ENCODE measurements around the gene ANKFY1. TPM values are rescaled to one million over a fixed set of nuclear protein-coding genes. Genes with fewer than 3 reads are reported as not detected.

The ANKFY1 gene
- polyA plus RNA-seq, 3 donors, result 13.5 to 46.1 (median 21.7) TPM

GRCh38 chr17:4229627-4230541 lies 33.9 kb downstream of the ANKFY1 start:
- peaks cover 72 to 96% of the 10 kb centered on the region in 2 donors for H3K36me3 ChIP-seq (replicated peaks in 1 of 2; ENCODE audit: control insufficient read depth in 1 of 2, insufficient read depth in 2 of 2, low read length in 2 of 2)
- H2AFZ ChIP-seq (ENCODE audit: insufficient read depth, low read depth, low read length, poor library complexity, severe bottlenecking), result no peak overlapping the region
- H3K27me3 ChIP-seq (ENCODE audit: control insufficient read depth in 2 of 2, insufficient read depth in 2 of 2, low read length in 2 of 2), result no peaks in the 10 kb centered on the region
- no peak overlapping the region for H3K27ac Mint-ChIP-seq
- H3K4me2 ChIP-seq (replicated peaks; ENCODE audit: extremely low read depth, low read length, poor library complexity, severe bottlenecking), result no peak overlapping the region
- peaks cover 2% of the 10 kb centered on the region for H3K4me1 Mint-ChIP-seq
- no peaks in the 10 kb centered on the region for H3K27me3 Mint-ChIP-seq (ENCODE audit: low read depth in 3 of 3)
- DNase-seq, result no peak
- no peak for TF ChIP-seq CTCF (IDR thresholded peaks at IDR 0.05)
- H3K4me1 ChIP-seq (ENCODE audit: control insufficient read depth in 1 of 2, insufficient read depth in 2 of 2, low read length in 2 of 2), result no peaks in the 10 kb centered on the region
- no peak overlapping the region for H3K4me3 Mint-ChIP-seq
- H3K9me3 ChIP-seq (replicated peaks in 1 of 2; ENCODE audit: control insufficient read depth in 1 of 2, insufficient read depth in 1 of 2, low read length in 2 of 2), result no peaks in the 10 kb centered on the region
- peaks cover 5% of the 10 kb centered on the region for H3K79me2 ChIP-seq (ENCODE audit: insufficient read depth, low read length)
- no peak overlapping the region for H3K27ac ChIP-seq (ENCODE audit: low read depth in 1 of 2, low read length in 2 of 2)
- H3K4me3 ChIP-seq (replicated peaks in 1 of 3; ENCODE audit: low read depth in 2 of 3, low read length in 3 of 3), result no peak overlapping the region
- H3K9me3 Mint-ChIP-seq, result no peaks in the 10 kb centered on the region
- intact Hi-C loops (cut with micrococcal nuclease), result loop anchor here in 1 of 2 donors (10.0 kb wide), 1 partner anchor 65 kb away; no protein-coding TSS in a partner anchor
- peaks cover 64 to 76% of the 10 kb centered on the region in 2 donors for H3K36me3 Mint-ChIP-seq
- peaks cover 70% of the 10 kb centered on the region for H4K20me1 ChIP-seq (ENCODE audit: insufficient read depth, low read length)
- 100% methylated on average over 1 of the region's 8 CpGs for WGBS (ENCODE audit: insufficient coverage)
- H3K9ac ChIP-seq (ENCODE audit: insufficient read depth, low read length, poor library complexity, severe bottlenecking), result no peak overlapping the region

DNA sequence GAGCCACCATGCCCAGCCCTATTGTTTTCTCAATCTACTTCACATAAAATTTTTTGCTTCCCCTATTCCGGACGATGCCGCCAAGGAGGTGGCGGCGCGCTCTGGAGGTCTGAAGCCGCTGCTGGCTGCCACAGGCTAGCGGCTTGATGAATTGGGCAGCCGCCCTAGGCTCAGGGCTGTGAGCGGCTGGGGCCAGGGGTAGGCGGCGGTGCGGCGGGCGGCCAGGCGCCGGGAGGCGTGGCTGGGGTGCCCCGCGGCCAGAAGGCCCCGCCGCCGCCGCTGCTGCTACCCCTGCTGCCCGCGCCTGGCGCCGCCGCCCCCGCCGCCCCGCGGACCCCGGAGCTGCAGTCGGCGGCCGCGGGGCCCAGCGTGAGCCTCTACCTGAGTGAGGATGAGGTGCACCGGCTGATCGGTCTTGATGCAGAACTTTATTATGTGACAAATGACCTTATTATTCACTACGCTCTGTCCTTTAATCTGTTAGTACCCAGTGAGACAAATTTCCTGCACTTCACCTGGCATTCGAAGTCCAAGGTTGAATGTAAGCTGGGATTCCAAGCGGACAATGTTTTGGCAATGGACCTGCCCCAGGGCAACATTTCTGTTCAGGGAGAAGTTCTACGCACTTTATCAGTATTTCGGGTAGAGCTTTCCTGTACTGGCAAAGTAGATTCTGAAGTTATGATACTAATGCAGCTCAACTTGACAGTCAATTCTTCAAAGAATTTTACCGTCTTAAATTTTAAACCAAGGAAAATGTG lies 41.7 kb downstream of the ANKFY1 start:
- H3K79me2 ChIP-seq (ENCODE audit: insufficient read depth, low read length), result peaks cover 5% of the 10 kb centered on the region
- H3K9ac ChIP-seq (ENCODE audit: insufficient read depth, low read length, poor library complexity, severe bottlenecking), result no peak overlapping the region
- no peak for TF ChIP-seq CTCF (IDR thresholded peaks at IDR 0.05)
- no peaks in the 10 kb centered on the region for H3K9me3 ChIP-seq (replicated peaks in 1 of 2; ENCODE audit: control insufficient read depth in 1 of 2, insufficient read depth in 1 of 2, low read length in 2 of 2)
- H3K36me3 ChIP-seq (replicated peaks in 1 of 2; ENCODE audit: control insufficient read depth in 1 of 2, insufficient read depth in 2 of 2, low read length in 2 of 2), result peaks cover 20 to 85% of the 10 kb centered on the region in 2 donors
- peaks cover 0 to 5% (median 0%) of the 10 kb centered on the region in 3 donors for H3K27me3 Mint-ChIP-seq (ENCODE audit: low read depth in 3 of 3)
- H3K4me1 Mint-ChIP-seq, result no peaks in the 10 kb centered on the region
- H3K27ac Mint-ChIP-seq, result no peak overlapping the region
- H3K27me3 ChIP-seq (ENCODE audit: control insufficient read depth in 2 of 2, insufficient read depth in 2 of 2, low read length in 2 of 2), result no peaks in the 10 kb centered on the region
- H3K9me3 Mint-ChIP-seq, result peaks cover 0 to 2% (median 0%) of the 10 kb centered on the region in 7 donors
- peaks cover 68 to 81% of the 10 kb centered on the region in 2 donors for H3K36me3 Mint-ChIP-seq
- 89% methylated on average over 26 of the region's 47 CpGs for WGBS (ENCODE audit: insufficient coverage)
- no peaks in the 10 kb centered on the region for H3K4me1 ChIP-seq (ENCODE audit: control insufficient read depth in 1 of 2, insufficient read depth in 2 of 2, low read length in 2 of 2)
- peaks cover 35% of the 10 kb centered on the region for H4K20me1 ChIP-seq (ENCODE audit: insufficient read depth, low read length)
- no peak overlapping the region for H3K4me3 Mint-ChIP-seq
- H3K4me2 ChIP-seq (replicated peaks; ENCODE audit: extremely low read depth, low read length, poor library complexity, severe bottlenecking), result no peak overlapping the region
- no peak overlapping the region for H3K4me3 ChIP-seq (replicated peaks in 1 of 3; ENCODE audit: low read depth in 2 of 3, low read length in 3 of 3)
- intact Hi-C loops (cut with micrococcal nuclease), result loop anchor here in 1 of 2 donors (10.0 kb wide), 1 partner anchor 73 kb away; no protein-coding TSS in a partner anchor
- no peak overlapping the region for H2AFZ ChIP-seq (ENCODE audit: insufficient read depth, low read depth, low read length, poor library complexity, severe bottlenecking)
- no peak for DNase-seq
- no peak overlapping the region for H3K27ac ChIP-seq (ENCODE audit: low read depth in 1 of 2, low read length in 2 of 2)
